Lower lobe of right lung (tissue), 2 donors: Measurements from ENCODE around the gene PXYLP1. TPM values are rescaled to one million over a fixed set of nuclear protein-coding genes. Genes with fewer than 3 reads are reported as not detected.

Source experiments
- ATAC-seq, 2 donors: fragments of 200-7000 bp; cut with Tn5 transposase; one replicate each; pipeline ENCODE4 v1.9.1; 2020 to 2022; ENCODE audit warnings: mild to moderate bottlenecking in 2 of 2, moderate library complexity in 2 of 2
- DNase-seq: peaks from one replicate; pipeline ENCODE4 v3.0.0-alpha.2; 2020
- H3K27ac ChIP-seq: fragments of 200-600 bp; one replicate; pipeline ENCODE4 v1.8.0; 2022
- H3K27me3 ChIP-seq: fragments of 200-600 bp; one replicate; pipeline ENCODE4 v1.8.0; 2022; ENCODE audit warnings: low read depth
- H3K36me3 ChIP-seq: fragments of 200-600 bp; one replicate; pipeline ENCODE4 v1.8.0; 2022; ENCODE audit warnings: mild to moderate bottlenecking
- H3K4me1 ChIP-seq: fragments of 200-600 bp; one replicate; pipeline ENCODE4 v1.8.0; 2022
- H3K4me3 ChIP-seq: fragments of 200-600 bp; one replicate; pipeline ENCODE4 v1.8.0; 2022; ENCODE audit warnings: mild to moderate bottlenecking
- H3K9me3 ChIP-seq: fragments of 200-600 bp; one replicate; pipeline ENCODE4 v1.8.0; 2022
- intact Hi-C: fragments of 100-400 bp; cut with DNase I; formaldehyde crosslinking; loops from one replicate; pipeline ENCODE4 v1.11.0; 2022
- total RNA-seq: library from RNA; stranded (reverse); fragmentation: NEBNext Ultra II Directional; extraction: Animal tissue kit (Norgen Biotek cat#: 25700); gene quantifications from one replicate; pipeline ENCODE4 v1.2.1, GENCODE V29; 2021
- TF ChIP-seq, protein P1 (sequence below): fragments of 200-600 bp; IDR thresholded peaks from one replicate; pipeline ENCODE4 v1.8.0; 2022; ENCODE audit warnings: antibody characterized with exemption, mild to moderate bottlenecking
- donor health status: DM: no; HTN: yes; CAD: no; lungs with severe emphysema.

The PXYLP1 gene
- total RNA-seq, 1 donor from 2014 or later: 8.9 TPM

DNA sequence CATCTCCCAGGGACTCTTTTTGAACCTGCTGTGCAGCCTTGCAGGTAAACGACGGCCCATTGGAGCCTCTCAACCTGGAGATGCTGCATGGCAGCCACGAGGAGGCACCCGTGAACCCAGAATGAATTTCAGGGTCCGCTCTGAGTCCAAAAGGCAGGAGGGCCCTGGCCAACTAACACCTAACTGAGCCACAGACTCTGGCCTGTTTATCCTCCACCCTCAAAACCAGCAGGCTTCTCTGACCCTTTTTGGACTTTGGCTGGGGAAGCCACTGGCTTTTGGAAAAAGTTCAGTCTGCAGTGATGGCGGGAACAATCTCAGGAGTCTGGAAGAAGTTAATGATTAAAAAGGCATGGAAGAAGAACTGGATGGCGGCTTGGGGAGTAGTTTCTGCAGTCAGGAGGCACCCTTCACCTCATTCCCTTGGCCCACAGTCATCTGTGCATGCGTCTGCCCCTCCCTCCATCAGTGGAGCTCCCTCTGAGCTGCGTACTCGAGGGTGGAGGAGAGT is 4.1 kb downstream of the PXYLP1 start:
- TF ChIP-seq, protein P1, sequence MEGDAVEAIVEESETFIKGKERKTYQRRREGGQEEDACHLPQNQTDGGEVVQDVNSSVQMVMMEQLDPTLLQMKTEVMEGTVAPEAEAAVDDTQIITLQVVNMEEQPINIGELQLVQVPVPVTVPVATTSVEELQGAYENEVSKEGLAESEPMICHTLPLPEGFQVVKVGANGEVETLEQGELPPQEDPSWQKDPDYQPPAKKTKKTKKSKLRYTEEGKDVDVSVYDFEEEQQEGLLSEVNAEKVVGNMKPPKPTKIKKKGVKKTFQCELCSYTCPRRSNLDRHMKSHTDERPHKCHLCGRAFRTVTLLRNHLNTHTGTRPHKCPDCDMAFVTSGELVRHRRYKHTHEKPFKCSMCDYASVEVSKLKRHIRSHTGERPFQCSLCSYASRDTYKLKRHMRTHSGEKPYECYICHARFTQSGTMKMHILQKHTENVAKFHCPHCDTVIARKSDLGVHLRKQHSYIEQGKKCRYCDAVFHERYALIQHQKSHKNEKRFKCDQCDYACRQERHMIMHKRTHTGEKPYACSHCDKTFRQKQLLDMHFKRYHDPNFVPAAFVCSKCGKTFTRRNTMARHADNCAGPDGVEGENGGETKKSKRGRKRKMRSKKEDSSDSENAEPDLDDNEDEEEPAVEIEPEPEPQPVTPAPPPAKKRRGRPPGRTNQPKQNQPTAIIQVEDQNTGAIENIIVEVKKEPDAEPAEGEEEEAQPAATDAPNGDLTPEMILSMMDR: no peak
- Histone ChIP-seq H3K4me3 (no peak overlapping the region), H3K4me1 (peaks cover 19% of the 10 kb centered on the region), H3K27ac (no peak overlapping the region), H3K27me3 (no peaks in the 10 kb centered on the region), H3K36me3 (no peaks in the 10 kb centered on the region), H3K9me3 (no peaks in the 10 kb centered on the region)
- ATAC-seq: no peak
- no peak for DNase-seq
- intact Hi-C loops: no loop called here

DNA sequence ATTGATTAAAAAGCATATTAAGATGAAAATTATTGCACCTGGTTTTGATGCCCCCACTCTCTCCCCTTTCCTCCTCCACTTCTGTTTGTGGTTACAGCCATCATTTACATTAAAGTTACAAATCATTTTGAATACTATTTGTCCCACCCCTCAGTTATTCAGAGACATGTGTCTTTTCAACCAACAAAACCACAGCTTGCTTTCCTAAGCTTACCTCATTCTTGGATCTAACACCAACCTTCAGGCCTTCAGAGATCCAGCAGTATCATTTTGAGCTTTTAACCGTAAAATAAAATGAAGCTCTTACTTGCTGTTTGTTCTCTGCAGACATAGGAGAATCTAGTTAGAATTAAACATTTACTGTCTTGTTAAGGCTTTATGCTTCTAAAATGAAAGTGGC is 4.7 kb downstream of the PXYLP1 start:
- Histone ChIP-seq H3K36me3 (no peaks in the 10 kb centered on the region), H3K27me3 (no peaks in the 10 kb centered on the region), H3K27ac (no peak overlapping the region), H3K9me3 (no peaks in the 10 kb centered on the region), H3K4me1 (peaks cover 14% of the 10 kb centered on the region), H3K4me3 (no peak overlapping the region)
- ATAC-seq (no peak), DNase-seq (no peak)
- intact Hi-C loops: no loop called here
- TF ChIP-seq, protein P1: no peak

DNA sequence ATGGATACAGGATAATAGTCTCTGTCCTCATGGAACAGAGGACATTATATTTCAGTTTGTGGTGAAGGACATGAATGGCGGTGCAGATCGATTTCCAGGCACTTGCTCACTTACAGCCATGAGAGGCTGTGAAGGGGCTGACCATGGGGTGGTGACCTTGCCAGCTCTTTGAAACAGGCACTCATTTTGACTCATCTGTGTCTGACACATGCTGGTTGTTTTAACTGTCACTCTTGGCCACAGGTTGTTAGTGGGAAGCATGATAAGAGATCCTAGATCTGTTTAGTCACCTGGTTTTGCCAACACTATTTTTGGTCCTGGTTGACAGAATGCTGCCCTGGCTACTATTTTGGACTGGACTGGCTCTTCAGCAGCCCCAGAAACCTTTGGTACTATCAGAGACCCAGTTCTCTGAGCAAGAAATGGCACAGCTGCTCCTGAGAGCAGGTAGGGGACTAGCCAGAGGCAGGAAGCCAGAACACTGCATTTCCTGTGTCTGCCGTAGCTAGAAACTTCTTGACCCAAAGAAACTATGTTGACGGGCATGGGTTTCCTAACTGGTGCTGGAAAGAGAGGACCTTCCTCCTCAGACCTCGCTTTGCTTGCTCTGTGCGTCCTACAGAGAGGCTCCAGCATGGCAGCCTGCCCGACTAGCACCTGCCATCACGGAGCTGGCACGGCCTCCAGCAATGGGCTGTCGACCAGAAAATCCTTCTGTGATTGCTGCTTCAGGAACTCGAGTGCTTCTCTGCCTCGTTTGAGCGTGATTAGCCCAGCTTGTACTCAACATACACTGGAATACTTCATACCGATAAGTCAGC is 6.3 kb downstream of the PXYLP1 start:
- Histone ChIP-seq H3K27ac (peak overlapping the region; percentile 47), H3K36me3 (no peaks in the 10 kb centered on the region), H3K4me1 (peaks cover 8% of the 10 kb centered on the region), H3K9me3 (no peaks in the 10 kb centered on the region), H3K27me3 (no peaks in the 10 kb centered on the region), H3K4me3 (no peak overlapping the region)
- intact Hi-C loops: no loop called here
- ATAC-seq (peak; percentile 90), DNase-seq (peak; percentile 89)
- TF ChIP-seq, protein P1: no peak

DNA sequence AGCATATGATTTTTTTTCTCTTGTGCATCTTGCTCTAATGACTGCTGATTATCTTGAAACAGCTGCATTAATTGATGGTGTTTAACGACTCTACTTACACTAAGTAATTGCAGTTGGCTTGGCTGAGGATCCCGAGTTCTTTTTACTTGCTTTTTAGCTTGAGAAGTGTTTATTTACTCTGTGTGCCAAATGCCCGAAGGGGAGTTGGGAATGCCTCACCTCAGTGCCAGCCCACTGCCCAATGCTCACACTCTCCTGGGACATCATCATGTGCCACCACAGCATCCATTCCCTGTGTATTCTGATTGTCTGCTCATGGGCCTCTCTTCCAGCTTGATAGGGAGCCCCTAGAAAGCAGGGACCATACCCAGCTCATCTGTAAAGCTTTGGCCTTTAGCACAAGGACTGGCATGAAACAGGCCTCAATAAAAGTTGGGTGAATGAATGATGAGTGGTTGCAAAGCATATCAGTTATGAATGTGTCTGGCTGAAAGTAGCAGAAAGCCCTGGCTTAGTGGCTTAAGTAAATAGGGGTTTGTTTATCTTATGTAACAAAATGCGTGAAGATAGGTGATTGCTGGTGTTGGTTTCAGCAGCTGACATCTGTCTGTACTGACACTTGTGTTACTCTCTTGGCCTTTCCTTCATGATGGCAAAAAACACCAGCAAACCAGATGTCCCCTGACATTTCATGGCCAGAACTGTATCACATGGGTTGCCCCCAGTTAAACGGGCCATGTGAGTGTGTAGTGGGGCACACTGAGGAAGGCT is 8.1 kb downstream of the PXYLP1 start:
- no peaks in the 10 kb centered on the region for H3K9me3 ChIP-seq
- no peaks in the 10 kb centered on the region for H3K36me3 ChIP-seq
- TF ChIP-seq, protein P1: no peak
- no peaks in the 10 kb centered on the region for H3K27me3 ChIP-seq
- H3K4me1 ChIP-seq: no peaks in the 10 kb centered on the region
- H3K27ac ChIP-seq: no peak overlapping the region
- ATAC-seq (no peak), DNase-seq (no peak)
- H3K4me3 ChIP-seq: no peak overlapping the region
- intact Hi-C loops: no loop called here

DNA sequence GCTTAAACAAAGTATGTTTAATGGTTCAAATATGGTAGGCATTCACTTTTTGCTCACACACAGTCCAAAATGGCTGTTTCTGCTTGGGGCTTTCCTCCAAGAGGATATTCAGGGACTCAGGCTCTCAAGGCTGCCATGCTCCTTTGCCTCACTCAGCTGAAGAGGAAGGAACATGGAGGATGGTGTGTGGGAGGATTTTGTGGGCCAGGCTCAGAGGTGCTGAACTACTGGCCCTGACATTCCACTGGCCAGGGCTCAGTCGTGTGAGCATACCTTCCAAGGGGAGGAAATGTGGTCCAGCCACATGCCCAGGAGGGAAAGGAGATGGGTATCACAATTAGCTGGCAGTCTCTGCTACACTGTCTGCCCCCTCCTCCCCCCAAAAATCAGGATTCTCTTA is 8.7 kb downstream of the PXYLP1 start:
- no peak for DNase-seq
- intact Hi-C loops: no loop called here
- no peaks in the 10 kb centered on the region for H3K4me1 ChIP-seq
- H3K4me3 ChIP-seq: no peak overlapping the region
- TF ChIP-seq, protein P1: no peak
- no peaks in the 10 kb centered on the region for H3K9me3 ChIP-seq
- H3K36me3 ChIP-seq: no peaks in the 10 kb centered on the region
- H3K27ac ChIP-seq: no peak overlapping the region
- no peak for ATAC-seq
- no peaks in the 10 kb centered on the region for H3K27me3 ChIP-seq
